OCI-LY1 (cell line): ENCODE measurements around the gene KRABD2.

Experiments
- H2AFZ ChIP-seq: fragments of 200-600 bp; sonication (generic), shearing (Covaris generic); 2 replicates; pipeline ENCODE4 v1.6.0; 2014; ENCODE audit warnings: antibody characterized with exemption, mild to moderate bottlenecking, low read length
- H3F3A ChIP-seq: fragments of 200-600 bp; sonication (generic), shearing (Covaris generic); 2 replicates; pipeline ENCODE4 v1.6.0; 2014; ENCODE audit warnings: mild to moderate bottlenecking, antibody characterized with exemption, low read length, moderate library complexity; ENCODE audit not compliant: insufficient read depth
- H3K27ac ChIP-seq: fragments of 200-600 bp; sonication (generic); 2 replicates; pipeline ENCODE4 v1.5.1; 2014; ENCODE audit warnings: low read length, mixed run types, mild to moderate bottlenecking, low read depth; ENCODE audit not compliant: poor library complexity, severe bottlenecking
- H3K27me3 ChIP-seq: fragments of 200-600 bp; sonication (generic); 2 replicates; pipeline ENCODE4 v1.6.0; 2014; ENCODE audit warnings: antibody characterized with exemption, mild to moderate bottlenecking, low read length, moderate library complexity; ENCODE audit not compliant: insufficient read depth
- H3K36me3 ChIP-seq: fragments of 200-600 bp; sonication (generic); 2 replicates; pipeline ENCODE4 v1.6.1; 2014; ENCODE audit warnings: mild to moderate bottlenecking, antibody characterized with exemption, low read length, moderate library complexity, mixed read lengths; ENCODE audit not compliant: insufficient read depth
- H3K4me1 ChIP-seq: fragments of 200-600 bp; sonication (generic); 2 replicates; pipeline ENCODE4 v1.5.1; 2014; ENCODE audit warnings: mild to moderate bottlenecking, low read length, moderate library complexity; ENCODE audit not compliant: insufficient read depth, severe bottlenecking
- H3K4me2 ChIP-seq: fragments of 200-600 bp; sonication (generic), shearing (Covaris generic); 2 replicates; pipeline ENCODE4 v1.6.1; 2014; ENCODE audit warnings: low read length
- H3K4me3 ChIP-seq: fragments of 200-600 bp; sonication (generic); 2 replicates; pipeline ENCODE4 v1.5.1; 2014; ENCODE audit warnings: low read length, low read depth, mild to moderate bottlenecking, mixed read lengths; ENCODE audit not compliant: poor library complexity, severe bottlenecking
- H3K79me2 ChIP-seq: fragments of 200-600 bp; shearing (Covaris generic); 2 replicates; pipeline ENCODE4 v1.6.1; 2016; ENCODE audit warnings: mixed run types, low read length, mixed read lengths; ENCODE audit not compliant: insufficient read depth
- H3K9ac ChIP-seq: fragments of 200-600 bp; sonication (generic), shearing (Covaris generic); 2 replicates; pipeline ENCODE4 v1.6.1; 2014; ENCODE audit warnings: mild to moderate bottlenecking, low read length, mixed read lengths
- H3K9me2 ChIP-seq: fragments of 200-600 bp; sonication (generic), shearing (Covaris generic); 2 replicates; pipeline ENCODE4 v1.6.1; 2014; ENCODE audit warnings: low read depth, mild to moderate bottlenecking, low read length, mixed read lengths
- H3K9me3 ChIP-seq: fragments of 200-600 bp; shearing (Covaris generic); 2 replicates; pipeline ENCODE4 v1.6.1; 2014; ENCODE audit warnings: low read length, mixed read lengths
- H4K20me1 ChIP-seq: fragments of 200-600 bp; sonication (generic), shearing (Covaris generic); 2 replicates; pipeline ENCODE4 v1.6.0; 2016; ENCODE audit warnings: mild to moderate bottlenecking, low read length; ENCODE audit not compliant: insufficient read depth
- EZH2 ChIP-seq: fragments of 200-600 bp; sonication (generic), shearing (Covaris generic); IDR thresholded peaks from 2 replicates; pipeline ENCODE4 v1.8.0; 2017; ENCODE audit warnings: borderline replicate concordance, mixed run types, mild to moderate bottlenecking, antibody characterized with exemption, low read length, moderate library complexity, mixed read lengths
- TF ChIP-seq, protein P1 (sequence below): fragments of 200-600 bp; sonication (generic), shearing (Covaris generic); IDR thresholded peaks from 2 replicates; pipeline ENCODE4 v1.5.1; 2017; ENCODE audit warnings: mild to moderate bottlenecking, antibody characterized with exemption, low read length, moderate library complexity, mixed read lengths

Gene KRABD2

DNA sequence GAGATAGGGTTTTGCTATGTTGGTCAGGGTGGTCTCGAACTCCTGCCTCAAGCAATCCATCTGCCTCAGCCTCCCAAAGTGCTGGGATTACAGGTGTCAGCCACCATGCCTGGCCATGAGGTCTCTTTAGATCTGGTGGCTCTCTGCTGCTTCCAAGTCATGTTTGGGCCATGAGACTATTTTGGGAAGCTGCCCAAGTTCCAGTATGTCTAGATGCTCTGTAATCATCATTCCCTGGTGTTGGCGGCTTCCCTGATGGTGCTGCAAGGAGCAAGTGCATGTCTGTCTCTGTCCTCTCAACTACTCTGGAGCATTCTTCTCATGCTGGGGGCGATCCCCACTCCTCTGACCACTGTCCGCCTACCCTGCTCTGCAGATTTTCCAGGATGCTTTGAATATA, 43.2 kb downstream of the KRABD2 start:
- Histone ChIP-seq H3K9ac (no peak overlapping the region), H3F3A (no peaks in the 10 kb centered on the region), H3K4me2 (no peak overlapping the region), H4K20me1 (no peaks in the 10 kb centered on the region), H3K79me2 (no peaks in the 10 kb centered on the region), H3K9me2 (no peaks in the 10 kb centered on the region), H3K27ac (no peak overlapping the region), H3K36me3 (no peaks in the 10 kb centered on the region), H3K4me3 (no peak overlapping the region), H3K27me3 (no peaks in the 10 kb centered on the region), H2AFZ (no peak overlapping the region), H3K4me1 (peaks cover 2% of the 10 kb centered on the region), H3K9me3 (no peaks in the 10 kb centered on the region)
- TF ChIP-seq EZH2 = no peak
- TF ChIP-seq, protein P1, sequence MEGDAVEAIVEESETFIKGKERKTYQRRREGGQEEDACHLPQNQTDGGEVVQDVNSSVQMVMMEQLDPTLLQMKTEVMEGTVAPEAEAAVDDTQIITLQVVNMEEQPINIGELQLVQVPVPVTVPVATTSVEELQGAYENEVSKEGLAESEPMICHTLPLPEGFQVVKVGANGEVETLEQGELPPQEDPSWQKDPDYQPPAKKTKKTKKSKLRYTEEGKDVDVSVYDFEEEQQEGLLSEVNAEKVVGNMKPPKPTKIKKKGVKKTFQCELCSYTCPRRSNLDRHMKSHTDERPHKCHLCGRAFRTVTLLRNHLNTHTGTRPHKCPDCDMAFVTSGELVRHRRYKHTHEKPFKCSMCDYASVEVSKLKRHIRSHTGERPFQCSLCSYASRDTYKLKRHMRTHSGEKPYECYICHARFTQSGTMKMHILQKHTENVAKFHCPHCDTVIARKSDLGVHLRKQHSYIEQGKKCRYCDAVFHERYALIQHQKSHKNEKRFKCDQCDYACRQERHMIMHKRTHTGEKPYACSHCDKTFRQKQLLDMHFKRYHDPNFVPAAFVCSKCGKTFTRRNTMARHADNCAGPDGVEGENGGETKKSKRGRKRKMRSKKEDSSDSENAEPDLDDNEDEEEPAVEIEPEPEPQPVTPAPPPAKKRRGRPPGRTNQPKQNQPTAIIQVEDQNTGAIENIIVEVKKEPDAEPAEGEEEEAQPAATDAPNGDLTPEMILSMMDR = no peak

DNA sequence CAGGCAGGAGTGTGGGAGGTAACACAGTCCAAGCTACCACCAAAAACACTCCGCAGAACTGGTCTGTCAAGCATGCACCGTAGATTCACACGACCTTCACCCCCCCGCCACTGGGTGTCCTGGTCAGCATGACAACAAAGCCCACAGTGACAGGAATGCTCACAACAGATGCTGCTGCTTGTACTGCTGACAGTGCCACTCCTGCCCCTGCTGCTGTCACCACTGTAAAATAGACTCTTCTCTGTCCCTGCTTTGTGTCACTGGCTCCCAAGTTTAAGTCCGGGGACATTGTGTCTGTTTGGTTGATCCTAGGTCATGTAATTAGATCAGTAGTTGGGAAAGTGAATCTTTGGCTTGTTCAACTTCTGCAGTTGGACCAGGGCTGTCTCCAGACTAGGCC, 43.8 kb downstream of the KRABD2 start:
- Histone ChIP-seq H3F3A (no peaks in the 10 kb centered on the region), H4K20me1 (no peaks in the 10 kb centered on the region), H3K4me2 (no peak overlapping the region), H3K36me3 (no peaks in the 10 kb centered on the region), H2AFZ (no peak overlapping the region), H3K4me3 (no peak overlapping the region), H3K4me1 (no peaks in the 10 kb centered on the region), H3K79me2 (no peaks in the 10 kb centered on the region), H3K9me2 (no peaks in the 10 kb centered on the region), H3K27ac (no peak overlapping the region), H3K27me3 (no peaks in the 10 kb centered on the region), H3K9me3 (no peaks in the 10 kb centered on the region), H3K9ac (no peak overlapping the region)
- TF ChIP-seq, protein P1 = no peak
- no peak for TF ChIP-seq EZH2

DNA sequence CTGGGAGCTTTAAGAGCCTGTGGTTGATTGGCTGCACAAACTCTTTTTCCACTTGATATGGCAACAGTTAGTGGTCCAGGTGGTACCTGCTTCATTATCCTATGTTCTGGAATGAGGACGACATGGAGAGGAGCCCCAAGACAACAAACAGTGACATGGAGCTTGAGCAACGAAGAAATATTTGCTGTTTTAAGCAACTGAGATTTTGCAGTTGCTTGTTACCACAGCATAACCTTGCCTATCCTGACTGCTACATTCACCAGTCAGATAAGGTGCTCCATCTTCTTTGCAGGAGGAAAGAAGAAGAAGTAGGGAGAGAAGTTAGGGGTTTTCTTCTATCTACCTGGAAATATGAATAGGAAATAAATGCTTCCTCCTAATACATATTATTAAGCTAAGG, 44.4 kb downstream of the KRABD2 start:
- no peaks in the 10 kb centered on the region for H3K27me3 ChIP-seq
- no peaks in the 10 kb centered on the region for H3K79me2 ChIP-seq
- no peaks in the 10 kb centered on the region for H4K20me1 ChIP-seq
- H3K4me2 ChIP-seq = no peak overlapping the region
- H3K36me3 ChIP-seq = no peaks in the 10 kb centered on the region
- H3K4me3 ChIP-seq = no peak overlapping the region
- no peak overlapping the region for H2AFZ ChIP-seq
- no peak overlapping the region for H3K27ac ChIP-seq
- no peak for TF ChIP-seq EZH2
- TF ChIP-seq, protein P1 = no peak
- no peaks in the 10 kb centered on the region for H3K4me1 ChIP-seq
- no peaks in the 10 kb centered on the region for H3K9me2 ChIP-seq
- H3F3A ChIP-seq = no peaks in the 10 kb centered on the region
- no peaks in the 10 kb centered on the region for H3K9me3 ChIP-seq
- no peak overlapping the region for H3K9ac ChIP-seq

DNA sequence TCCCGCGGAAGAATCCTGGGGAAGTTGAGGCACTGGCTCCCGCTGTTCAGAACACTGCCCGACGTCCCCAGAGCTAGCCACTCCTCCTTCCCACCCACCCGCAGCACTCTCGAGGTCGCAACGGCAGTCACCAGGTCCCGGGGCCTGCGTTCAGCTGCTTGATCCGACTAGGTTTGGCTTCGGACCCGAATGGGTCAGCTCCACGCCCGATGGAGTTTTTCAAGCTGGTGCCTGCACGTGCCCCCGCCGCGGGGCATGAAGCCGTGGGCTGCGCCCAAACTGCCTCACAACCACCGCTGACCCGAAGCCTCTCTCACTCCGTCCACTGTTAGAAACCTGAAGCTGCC, 49.2 kb downstream of the KRABD2 start:
- H3K9ac ChIP-seq = no peak overlapping the region
- H3K9me3 ChIP-seq = no peaks in the 10 kb centered on the region
- H3K36me3 ChIP-seq = no peaks in the 10 kb centered on the region
- H2AFZ ChIP-seq = no peak overlapping the region
- H3K4me2 ChIP-seq = no peak overlapping the region
- no peaks in the 10 kb centered on the region for H3K4me1 ChIP-seq
- no peak for TF ChIP-seq EZH2
- TF ChIP-seq, protein P1 = no peak
- H3K27me3 ChIP-seq = 0 out of 2 replicates have a peak, but pooled peaks cover 3% of the 10 kb centered on the region
- H3F3A ChIP-seq = no peaks in the 10 kb centered on the region
- no peaks in the 10 kb centered on the region for H3K79me2 ChIP-seq
- H4K20me1 ChIP-seq = no peaks in the 10 kb centered on the region
- H3K27ac ChIP-seq = no peak overlapping the region
- no peaks in the 10 kb centered on the region for H3K9me2 ChIP-seq
- no peak overlapping the region for H3K4me3 ChIP-seq
